ENCODE results near the gene DELE1.

DELE1 gene, protein sequence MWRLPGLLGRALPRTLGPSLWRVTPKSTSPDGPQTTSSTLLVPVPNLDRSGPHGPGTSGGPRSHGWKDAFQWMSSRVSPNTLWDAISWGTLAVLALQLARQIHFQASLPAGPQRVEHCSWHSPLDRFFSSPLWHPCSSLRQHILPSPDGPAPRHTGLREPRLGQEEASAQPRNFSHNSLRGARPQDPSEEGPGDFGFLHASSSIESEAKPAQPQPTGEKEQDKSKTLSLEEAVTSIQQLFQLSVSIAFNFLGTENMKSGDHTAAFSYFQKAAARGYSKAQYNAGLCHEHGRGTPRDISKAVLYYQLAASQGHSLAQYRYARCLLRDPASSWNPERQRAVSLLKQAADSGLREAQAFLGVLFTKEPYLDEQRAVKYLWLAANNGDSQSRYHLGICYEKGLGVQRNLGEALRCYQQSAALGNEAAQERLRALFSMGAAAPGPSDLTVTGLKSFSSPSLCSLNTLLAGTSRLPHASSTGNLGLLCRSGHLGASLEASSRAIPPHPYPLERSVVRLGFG

GRCh38 chr5:141923448-141924313 is at the start of gene DELE1:
TSS of gene DELE1 (plus strand) at chr5:141923871. CDS start at chr5:141923942, 71 bp downstream.
- 0 out of 2 replicates have a peak, but pooled peaks have one; percentile 50 for TF ChIP-seq ZNF565 (CRISPR knock-in tag; conservative IDR thresholded peaks at IDR 0.05; ENCODE audit: low read depth)
- TF ChIP-seq TCF4 (CRISPR knock-in tag; IDR thresholded peaks at IDR 0.05; ENCODE audit: borderline replicate concordance): no peak
- ATAC-seq: peak; percentile 99

GRCh38 chr5:141873933-141874261 is 49.8 kb upstream of the DELE1 start:
- TF ChIP-seq ZFP30 (CRISPR knock-in tag; IDR thresholded peaks at IDR 0.05) (no peak), ARNTL (CRISPR knock-in tag; IDR thresholded peaks at IDR 0.05; ENCODE audit: borderline replicate concordance, low read depth) (no peak)
- no peak for ATAC-seq

DNA sequence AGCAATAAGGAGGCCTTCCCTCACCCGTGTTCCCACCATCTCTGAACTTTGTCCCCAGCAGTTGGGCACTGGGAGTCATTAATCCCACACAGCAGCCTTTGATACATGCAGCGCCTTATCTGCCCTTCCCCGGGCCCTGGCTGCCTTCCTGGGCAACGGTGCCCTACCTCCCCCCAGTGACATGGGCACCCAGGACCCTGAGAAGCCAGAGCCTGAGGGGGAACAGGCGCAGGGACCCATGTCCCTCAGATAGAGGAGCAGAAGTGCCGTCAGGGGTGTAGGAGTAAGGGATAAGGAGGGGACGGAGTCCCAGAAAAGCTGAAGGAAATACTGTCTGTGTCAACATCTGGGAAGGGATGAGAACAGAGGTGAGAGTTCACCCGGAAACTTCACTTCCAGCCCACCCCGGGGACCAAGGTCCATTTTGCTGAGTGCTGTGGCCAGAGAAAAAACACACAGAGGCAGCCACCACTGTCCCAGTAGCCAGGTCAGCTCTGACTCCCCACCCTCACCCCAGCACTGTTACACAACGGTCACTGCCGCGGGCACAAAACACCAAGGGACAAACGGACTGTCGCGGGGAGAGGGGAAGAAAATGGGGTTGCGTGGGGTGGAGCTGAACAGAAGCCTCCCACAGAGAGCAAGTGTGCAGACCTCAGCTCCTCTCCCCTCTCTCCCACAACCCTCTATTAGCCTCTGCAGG is 49.3 kb upstream of the DELE1 start:
- no peak for ATAC-seq

DNA sequence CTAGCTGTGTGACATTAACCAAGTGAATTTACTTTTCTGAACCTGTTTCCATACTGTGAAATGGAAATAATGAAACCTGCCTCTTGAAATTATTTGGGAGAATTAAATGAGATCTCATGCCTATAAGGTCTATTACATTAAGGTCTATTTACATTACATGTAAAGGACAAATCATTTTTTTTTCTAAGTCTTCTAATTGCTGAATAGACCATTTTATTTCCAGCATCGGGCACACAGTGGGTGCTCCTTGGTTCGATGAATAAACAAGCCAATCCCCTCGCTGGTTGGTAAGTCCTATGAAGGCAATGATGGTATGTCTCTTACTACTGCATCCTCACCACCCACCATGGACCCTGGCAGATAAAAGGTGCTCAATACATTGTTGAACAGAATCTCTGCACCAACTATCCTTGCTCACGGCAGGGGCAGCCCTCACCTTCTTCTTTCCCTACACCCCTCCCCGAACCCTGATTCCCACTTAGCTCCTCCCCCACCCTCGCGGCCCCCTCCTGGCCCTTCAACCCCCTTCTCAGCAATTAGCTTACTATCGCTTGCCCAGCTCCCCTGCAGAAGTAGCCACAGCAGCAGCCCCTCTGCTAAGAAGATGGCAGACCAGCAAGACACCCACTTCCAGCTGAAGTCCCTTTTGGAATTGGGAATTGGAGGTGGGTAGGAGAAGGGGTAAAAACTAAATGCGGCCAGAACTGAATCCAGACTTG is 48.5 kb upstream of the DELE1 start:
- ATAC-seq: no peak
- TF ChIP-seq, protein P1, sequence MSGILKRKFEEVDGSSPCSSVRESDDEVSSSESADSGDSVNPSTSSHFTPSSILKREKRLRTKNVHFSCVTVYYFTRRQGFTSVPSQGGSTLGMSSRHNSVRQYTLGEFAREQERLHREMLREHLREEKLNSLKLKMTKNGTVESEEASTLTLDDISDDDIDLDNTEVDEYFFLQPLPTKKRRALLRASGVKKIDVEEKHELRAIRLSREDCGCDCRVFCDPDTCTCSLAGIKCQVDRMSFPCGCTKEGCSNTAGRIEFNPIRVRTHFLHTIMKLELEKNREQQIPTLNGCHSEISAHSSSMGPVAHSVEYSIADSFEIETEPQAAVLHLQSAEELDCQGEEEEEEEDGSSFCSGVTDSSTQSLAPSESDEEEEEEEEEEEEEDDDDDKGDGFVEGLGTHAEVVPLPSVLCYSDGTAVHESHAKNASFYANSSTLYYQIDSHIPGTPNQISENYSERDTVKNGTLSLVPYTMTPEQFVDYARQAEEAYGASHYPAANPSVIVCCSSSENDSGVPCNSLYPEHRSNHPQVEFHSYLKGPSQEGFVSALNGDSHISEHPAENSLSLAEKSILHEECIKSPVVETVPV (CRISPR knock-in tag; IDR thresholded peaks at IDR 0.05): no peak
- no peak for TF ChIP-seq CSDC2 (CRISPR knock-in tag; IDR thresholded peaks at IDR 0.05)
- TF ChIP-seq ESRRG (CRISPR knock-in tag; IDR thresholded peaks at IDR 0.05): no peak
- no peak for TF ChIP-seq GLIS3 (CRISPR knock-in tag; IDR thresholded peaks at IDR 0.05)
- TF ChIP-seq PPARA (CRISPR knock-in tag; IDR thresholded peaks at IDR 0.05; ENCODE audit: borderline replicate concordance): no peak
- TF ChIP-seq RARB (CRISPR knock-in tag; IDR thresholded peaks at IDR 0.05): no peak
- TF ChIP-seq ARNTL (CRISPR knock-in tag; IDR thresholded peaks at IDR 0.05; ENCODE audit: borderline replicate concordance, low read depth): no peak
- no peak for TF ChIP-seq ZC3H10 (CRISPR knock-in tag; IDR thresholded peaks at IDR 0.05)
- TF ChIP-seq ZNF565 (CRISPR knock-in tag; conservative IDR thresholded peaks at IDR 0.05; ENCODE audit: low read depth): no peak

More for the DNA sequence above, 49.3 kb upstream of the DELE1 start:
- TF ChIP-seq POU6F1 (CRISPR knock-in tag; IDR thresholded peaks at IDR 0.05; ENCODE audit: borderline replicate concordance, low read depth): no peak
- no peak for TF ChIP-seq CSDC2 (CRISPR knock-in tag; IDR thresholded peaks at IDR 0.05)
- TF ChIP-seq ZNF70 (CRISPR knock-in tag; IDR thresholded peaks at IDR 0.05): no peak

DNA sequence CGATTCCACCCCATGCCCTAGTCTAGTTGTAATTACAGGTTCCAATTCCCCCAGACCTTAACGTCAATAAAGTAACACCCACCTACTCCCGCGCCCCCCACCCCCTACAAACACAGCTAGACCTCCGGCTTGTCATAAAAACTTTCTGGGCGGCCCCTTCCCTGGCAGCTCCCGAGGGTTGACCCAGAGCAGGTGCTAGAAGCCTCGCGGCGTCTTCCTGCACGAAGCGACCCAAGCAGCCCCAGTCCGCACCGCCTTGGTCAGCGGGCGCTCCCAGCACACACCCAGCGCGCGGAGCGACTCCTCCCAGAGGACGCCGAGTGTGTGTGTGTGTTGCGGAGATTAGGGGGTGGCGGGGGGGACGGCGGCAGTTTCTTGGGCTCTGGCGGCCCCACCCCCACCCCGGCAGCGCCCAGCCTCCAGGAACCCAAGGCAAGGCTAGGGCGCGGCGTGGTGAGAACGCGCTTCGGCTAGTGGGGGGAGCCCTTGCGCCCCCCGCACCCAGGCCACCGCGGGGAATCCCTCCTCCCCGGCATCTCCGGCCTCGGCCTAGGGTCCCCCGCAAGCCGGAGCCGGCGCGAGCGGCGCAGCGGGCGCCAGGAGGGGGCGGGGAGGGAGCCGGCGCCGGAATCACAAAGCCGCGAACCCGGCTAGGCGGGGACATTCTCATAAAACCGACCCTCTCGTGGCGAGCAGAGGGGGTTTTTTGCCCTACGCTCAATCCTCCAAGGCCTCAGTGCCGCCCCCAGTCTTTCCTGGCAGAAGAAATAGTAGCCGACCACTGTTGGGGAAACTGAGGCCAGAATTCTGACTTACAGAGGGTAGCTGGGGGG is 47.7 kb upstream of the DELE1 start:
- no peak for ATAC-seq
- TF ChIP-seq ESRRG (CRISPR knock-in tag; IDR thresholded peaks at IDR 0.05): no peak
- TF ChIP-seq GLIS3 (CRISPR knock-in tag; IDR thresholded peaks at IDR 0.05): no peak
- no peak for TF ChIP-seq ZNF8 (CRISPR knock-in tag; IDR thresholded peaks at IDR 0.05)
- TF ChIP-seq ZFP30 (CRISPR knock-in tag; IDR thresholded peaks at IDR 0.05): no peak
- no peak for TF ChIP-seq PPARA (CRISPR knock-in tag; IDR thresholded peaks at IDR 0.05; ENCODE audit: borderline replicate concordance)

- no peak for ATAC-seq
- no peak for TF ChIP-seq BACH2 (CRISPR knock-in tag; IDR thresholded peaks at IDR 0.05; ENCODE audit: borderline replicate concordance)
- no peak for TF ChIP-seq ZFP3 (CRISPR knock-in tag; IDR thresholded peaks at IDR 0.05)
- TF ChIP-seq, protein P1 (CRISPR knock-in tag; IDR thresholded peaks at IDR 0.05): no peak
- TF ChIP-seq ESRRG (CRISPR knock-in tag; IDR thresholded peaks at IDR 0.05): no peak
- TF ChIP-seq PPARA (CRISPR knock-in tag; IDR thresholded peaks at IDR 0.05; ENCODE audit: borderline replicate concordance): no peak
- no peak for TF ChIP-seq ISL1 (CRISPR knock-in tag; IDR thresholded peaks at IDR 0.05)
- TF ChIP-seq ARNTL (CRISPR knock-in tag; IDR thresholded peaks at IDR 0.05; ENCODE audit: borderline replicate concordance, low read depth): no peak
- no peak for TF ChIP-seq ZNF70 (CRISPR knock-in tag; IDR thresholded peaks at IDR 0.05)
- no peak for TF ChIP-seq RARB (CRISPR knock-in tag; IDR thresholded peaks at IDR 0.05)
- TF ChIP-seq TCF4 (CRISPR knock-in tag; IDR thresholded peaks at IDR 0.05; ENCODE audit: borderline replicate concordance): no peak
Observed at GRCh38 chr5:141876628-141877355, 46.9 kb upstream of the DELE1 start.
